Measurements from ENCODE around the gene C15orf61.

Gene C15orf61

GRCh38 chr15:67521029-67521782, at the start of gene C15orf61:
Gene C15orf61 (plus strand): TSS chr15:67521131. CDS start chr15:67521249, 118 bp downstream.
- FAIRE-seq, result no peak

- FAIRE-seq, result no peak
Observed at GRCh38 chr15:67472957-67473356, 48.0 kb upstream of the C15orf61 start.

GRCh38 chr15:67474405-67475110, 46.4 kb upstream of the C15orf61 start:
- no peak for FAIRE-seq

- FAIRE-seq, result no peak
Observed at GRCh38 chr15:67479781-67480505, 41.0 kb upstream of the C15orf61 start.

- no peak for FAIRE-seq
Observed at GRCh38 chr15:67480741-67481140, 40.2 kb upstream of the C15orf61 start.

GRCh38 chr15:67481680-67482079, 39.3 kb upstream of the C15orf61 start:
- no peak for FAIRE-seq

GRCh38 chr15:67495585-67495984, 25.3 kb upstream of the C15orf61 start:
- FAIRE-seq, result no peak

- FAIRE-seq, result peak; percentile 92
Observed at GRCh38 chr15:67501177-67501835, 19.6 kb upstream of the C15orf61 start.

GRCh38 chr15:67501836-67502461, 19.0 kb upstream of the C15orf61 start:
- FAIRE-seq, result no peak

- FAIRE-seq, result no peak
Observed at GRCh38 chr15:67504056-67504455, 16.9 kb upstream of the C15orf61 start.

- no peak for FAIRE-seq
Observed at GRCh38 chr15:67504796-67505195, 16.1 kb upstream of the C15orf61 start.

- no peak for FAIRE-seq
Observed at GRCh38 chr15:67505675-67506572, 15.0 kb upstream of the C15orf61 start.

GRCh38 chr15:67506775-67507747, 13.9 kb upstream of the C15orf61 start:
- FAIRE-seq, result no peak

- no peak for FAIRE-seq
Observed at GRCh38 chr15:67508407-67508806, 12.5 kb upstream of the C15orf61 start.

- FAIRE-seq, result no peak
Observed at GRCh38 chr15:67509918-67510317, 11.0 kb upstream of the C15orf61 start.

- no peak for FAIRE-seq
Observed at GRCh38 chr15:67510597-67511190, 10.2 kb upstream of the C15orf61 start.

GRCh38 chr15:67511606-67512005, 9.3 kb upstream of the C15orf61 start:
- FAIRE-seq, result no peak

GRCh38 chr15:67512140-67512539, 8.8 kb upstream of the C15orf61 start:
- no peak for FAIRE-seq

- no peak for FAIRE-seq
Observed at GRCh38 chr15:67512933-67513714, 7.8 kb upstream of the C15orf61 start.

Data from islet of Langerhans (tissue), 1 donor.